CD4-positive, alpha-beta T cell treated with Interleukin-1 beta for 1 hour (primary cell): Measurements from ENCODE around the gene ANXA2.
"Not testable (repeated sequence)": the region's sequence is repeated elsewhere in the genome, so short reads cannot be mapped to it uniquely, and the experiment has no call there.

Source experiments
- DNase-seq, 2 donors: peaks; one replicate each; pipeline ENCODE4 v3.0.0-alpha.2; 2020 to 2022

ANXA2 gene

DNA sequence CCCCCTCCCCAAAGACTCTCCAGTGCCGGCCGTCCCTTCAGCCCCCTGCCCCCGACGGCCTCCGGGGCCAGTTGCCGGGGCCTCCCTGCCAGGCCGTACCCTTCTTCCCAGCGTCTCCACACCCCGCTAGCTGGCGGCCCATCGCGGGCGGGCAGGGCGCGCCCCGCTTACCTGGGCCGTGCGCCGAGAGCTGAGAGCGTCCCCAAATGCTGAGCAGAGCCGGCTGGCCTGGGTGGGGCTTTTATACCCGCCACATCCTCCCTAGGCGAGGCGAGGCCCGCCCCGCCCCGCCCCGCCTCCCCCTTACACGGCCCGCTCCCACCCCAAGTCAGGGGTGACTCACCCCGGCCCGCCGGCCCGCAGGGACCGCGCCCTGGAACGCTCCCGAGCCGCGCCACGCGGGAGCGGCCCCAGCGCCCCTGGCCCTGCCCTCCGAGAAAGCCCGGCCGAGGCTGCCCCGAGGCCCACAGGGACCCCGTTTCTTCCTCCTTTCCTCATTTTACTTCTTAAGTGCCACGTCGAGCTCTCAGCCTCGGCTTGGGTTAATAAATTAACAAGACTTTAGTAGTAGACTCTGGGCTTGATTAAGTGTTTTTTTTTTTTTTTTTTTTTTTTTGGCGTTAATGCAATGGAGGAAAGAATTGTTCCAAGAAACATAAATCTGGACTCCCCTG lies at the start of gene ANXA2:
ANXA2 (minus strand) TSS at position 215 of the 674 bp plus-strand sequence. CDS start 11,911 bp downstream, outside the sequence.
- DNase-seq: peak; percentile 88

DNA sequence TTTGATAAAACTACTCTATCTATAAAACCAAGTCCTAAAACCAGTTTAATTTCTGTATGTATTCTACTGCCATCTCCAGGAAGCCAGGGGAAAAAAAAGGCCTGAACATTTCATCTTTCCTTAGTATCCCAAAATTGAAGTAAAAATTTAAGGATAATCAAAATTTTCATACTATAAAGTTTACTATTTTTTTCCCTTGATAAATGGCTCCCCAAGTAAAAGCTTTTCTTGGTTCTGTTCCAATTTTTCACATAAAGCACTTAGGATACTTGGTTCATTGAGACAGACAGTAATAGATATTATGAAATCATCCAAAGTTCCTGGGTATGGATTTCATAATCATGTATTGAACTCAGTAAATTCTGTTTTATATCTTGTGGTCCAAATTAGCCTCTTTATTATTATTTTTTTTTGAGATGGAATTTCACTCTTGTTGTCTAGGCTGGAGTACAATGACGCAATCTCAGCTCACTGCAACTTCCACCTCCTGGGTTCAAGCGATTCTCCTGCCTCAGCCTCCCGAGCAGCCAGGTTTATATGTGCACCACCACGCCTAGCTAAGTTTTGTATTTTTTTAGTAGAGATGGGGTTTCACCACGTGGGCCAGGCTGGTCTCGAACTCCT lies 46.6 kb upstream of the ANXA2 start:
- no peak for DNase-seq

DNA sequence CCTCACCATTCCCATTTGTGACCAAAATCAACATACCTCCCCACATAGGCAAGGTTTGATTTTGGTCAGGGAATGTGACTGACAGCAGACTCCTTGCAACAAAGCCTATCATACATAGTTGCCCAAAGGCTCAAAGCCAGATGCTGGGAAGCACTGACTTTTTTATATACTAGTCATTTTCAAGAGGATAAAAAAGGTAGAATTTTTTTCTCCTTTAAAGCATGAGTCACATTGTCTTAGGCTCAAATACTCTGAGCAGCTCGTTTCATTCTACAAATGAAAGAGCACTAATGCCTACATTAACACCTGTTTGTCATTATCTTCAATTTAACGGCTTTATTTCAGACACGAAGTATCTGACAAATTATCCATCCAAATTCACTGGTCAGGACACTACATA lies 45.0 kb upstream of the ANXA2 start:
- DNase-seq: no peak

DNA sequence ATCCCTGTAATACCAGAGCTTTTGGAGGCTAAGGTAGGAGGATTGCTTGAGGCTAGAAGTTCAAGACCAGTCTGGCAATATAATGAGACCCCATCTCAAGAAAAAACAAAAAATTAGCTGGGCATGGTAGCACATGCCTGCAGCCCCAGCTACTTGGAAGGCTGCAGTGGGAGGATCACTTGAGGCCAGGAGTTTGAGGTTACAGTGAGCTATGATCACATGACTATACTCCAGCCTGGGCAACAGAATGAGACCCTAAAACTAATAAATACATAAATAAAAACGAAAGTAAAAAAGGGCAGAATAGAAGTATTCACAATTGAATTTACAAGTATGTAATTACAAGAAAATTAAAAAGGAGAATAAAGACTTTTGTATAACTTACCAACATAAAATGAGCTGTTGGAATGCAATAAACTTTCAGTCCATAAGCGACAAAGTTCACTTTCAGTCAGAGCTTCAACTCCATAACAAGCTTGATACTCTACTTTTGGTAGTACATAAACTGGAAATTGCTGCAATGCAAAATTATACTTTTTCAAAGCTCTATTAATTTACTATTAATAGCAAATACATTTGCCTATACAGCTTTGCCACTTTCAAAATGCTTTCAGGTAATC lies 44.4 kb upstream of the ANXA2 start:
- DNase-seq: no peak

DNA sequence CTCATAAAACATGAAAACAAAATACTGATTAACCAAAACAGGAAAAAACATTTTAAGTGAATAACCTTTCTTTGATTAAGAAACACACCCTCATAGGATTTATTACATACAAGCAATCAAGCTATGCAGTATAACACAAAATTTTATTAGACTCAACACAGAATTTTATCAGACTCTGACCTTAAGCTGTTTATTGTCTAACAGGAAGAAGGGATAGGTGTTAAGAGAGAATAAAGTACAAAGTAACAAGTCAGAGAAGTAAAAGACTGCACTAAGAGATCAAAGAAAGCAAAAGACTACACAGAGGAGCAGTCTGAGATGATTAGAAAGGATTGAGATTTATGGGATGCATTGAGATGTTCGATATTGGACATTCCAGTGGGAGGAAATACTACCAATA lies 43.5 kb upstream of the ANXA2 start:
- no peak for DNase-seq

DNA sequence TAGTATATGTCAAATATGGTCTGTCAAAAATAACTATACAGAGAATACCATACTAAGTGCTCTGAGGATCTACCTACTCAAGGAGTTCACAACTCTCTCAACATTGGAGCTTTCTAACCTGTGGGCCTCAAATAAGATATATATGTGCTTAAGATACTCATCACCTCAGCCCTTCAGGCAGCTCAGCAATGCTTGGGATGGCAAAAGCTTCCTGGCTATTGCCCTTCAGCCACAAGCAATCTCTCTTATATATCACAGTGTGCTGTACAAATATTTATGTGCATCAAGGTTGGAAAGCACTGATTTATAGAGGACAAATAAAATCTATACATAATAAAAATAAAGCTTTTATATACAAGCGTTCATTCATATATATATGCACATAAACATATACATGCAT lies 40.9 kb upstream of the ANXA2 start:
- no peak for DNase-seq

DNA sequence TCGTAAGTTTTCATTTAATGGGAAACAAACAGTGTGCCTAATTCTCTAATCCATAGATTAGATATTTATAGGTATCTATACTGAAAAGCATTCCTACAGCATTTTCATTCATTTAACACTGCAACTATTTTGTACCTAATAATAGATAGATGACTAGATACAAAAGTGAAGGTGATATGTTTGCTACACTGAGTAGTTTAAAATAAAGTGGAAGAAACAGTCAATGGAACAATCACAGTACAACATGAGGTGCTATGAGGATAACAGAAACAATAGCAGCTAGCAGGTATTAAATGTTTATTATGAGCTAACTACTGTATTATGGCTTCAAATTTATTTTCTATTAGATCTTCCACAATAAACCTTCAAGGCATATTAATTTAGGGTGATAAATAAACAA lies 31.1 kb upstream of the ANXA2 start:
- DNase-seq: no peak

DNA sequence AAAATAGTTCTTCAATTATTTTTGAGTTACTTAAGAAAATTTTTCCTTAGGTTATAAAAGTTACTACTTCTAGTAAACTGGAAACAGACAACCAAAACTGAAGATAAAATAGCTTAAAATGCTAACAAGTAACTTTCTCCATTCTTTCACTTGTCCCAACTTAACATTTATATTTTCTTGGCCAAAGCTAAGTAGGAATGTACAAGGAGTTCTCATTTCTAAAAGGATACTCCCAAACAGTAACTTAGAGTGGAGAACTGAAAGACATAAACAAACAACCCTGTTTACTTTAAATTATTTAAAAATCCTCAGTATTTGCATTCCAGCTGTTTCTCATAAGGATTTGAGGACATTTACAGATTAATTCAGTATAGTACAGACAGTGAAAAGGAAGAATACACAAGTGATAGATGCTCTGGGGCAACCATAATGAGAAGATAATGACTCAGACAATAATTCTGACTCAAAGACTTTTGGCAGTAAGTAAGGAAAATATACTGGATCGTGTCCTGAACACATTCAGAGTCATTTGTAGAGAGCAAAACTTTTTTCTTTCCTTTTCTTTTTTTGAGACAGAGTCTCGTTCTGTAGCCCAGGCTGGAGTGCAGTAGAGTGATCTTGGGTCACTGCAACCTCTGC lies 29.2 kb upstream of the ANXA2 start:
- DNase-seq: no peak

DNA sequence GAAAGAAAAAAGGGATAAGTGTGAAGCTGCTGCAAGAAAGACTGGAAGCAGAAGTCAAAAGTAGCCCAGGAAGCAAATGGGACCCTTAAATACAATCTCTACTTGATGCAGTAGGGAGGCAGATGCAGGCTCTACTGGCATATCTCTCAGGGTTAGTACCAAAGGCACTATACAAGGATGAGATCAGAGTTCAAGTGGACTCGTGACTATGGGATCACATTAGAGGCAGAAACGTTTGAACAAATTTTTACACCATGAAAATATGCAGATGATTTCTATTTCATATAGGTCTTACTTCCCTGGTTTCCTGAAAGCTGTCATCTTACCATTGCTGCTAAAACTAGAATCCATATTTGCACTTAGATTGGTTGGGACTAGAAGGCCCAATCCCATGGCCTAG lies 27.7 kb upstream of the ANXA2 start:
- DNase-seq: no peak

DNA sequence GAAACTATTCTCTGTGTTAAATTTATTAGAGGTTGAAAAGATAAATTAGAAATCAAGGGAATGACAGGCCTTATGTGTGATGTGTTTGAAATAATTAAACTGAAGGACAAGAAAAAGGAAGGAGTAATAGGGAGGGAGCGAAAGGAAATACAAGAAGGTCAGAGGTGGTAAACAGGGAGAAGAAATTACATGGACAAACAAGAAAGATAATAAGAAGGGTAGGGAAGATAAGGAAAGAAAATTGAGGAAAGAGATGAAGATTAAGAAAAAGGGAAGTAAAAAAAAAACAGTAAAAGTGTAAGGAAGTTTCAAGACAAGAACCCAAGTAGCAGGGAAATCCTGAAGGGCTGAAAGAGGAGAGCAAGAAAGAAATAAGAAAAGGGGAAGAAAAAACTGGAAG lies 26.2 kb upstream of the ANXA2 start:
- DNase-seq: no peak

DNA sequence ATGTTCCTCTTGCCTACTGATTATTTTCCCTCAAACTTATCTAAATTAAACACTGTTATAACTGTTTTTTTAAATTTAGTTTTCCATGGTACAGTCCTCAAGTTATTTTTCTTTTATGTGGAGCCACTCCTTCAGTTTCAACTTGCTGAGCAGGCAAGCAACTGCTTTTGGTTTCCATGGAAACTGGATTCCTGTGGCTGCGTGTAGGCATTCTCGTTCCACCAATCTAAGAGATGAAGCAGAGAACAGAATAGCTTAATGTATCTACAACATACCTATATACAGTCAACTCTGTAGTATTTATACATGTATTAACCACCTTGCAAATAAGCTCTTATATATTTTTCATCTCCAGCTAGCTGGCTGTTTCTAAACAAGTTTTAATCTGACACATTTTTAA lies 25.8 kb upstream of the ANXA2 start:
- DNase-seq: no peak

DNA sequence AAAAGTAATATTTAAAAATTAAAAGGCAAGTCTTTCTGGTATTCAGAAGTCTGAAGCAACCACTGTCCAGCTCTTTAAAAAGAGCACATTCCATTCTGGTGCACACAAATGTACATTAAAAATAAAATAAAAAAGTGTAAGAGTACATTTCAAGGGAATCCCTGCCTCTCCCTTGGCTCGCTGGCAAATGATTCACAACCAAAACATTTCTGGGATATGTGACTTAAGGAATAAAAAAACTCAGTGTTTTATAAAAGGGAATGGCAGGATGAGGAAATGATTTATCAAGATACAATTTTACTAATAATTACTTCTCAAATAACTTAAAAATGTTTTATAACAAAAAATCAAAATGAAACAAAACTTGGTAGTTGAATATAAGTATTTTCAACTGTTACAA lies 23.8 kb upstream of the ANXA2 start:
- DNase-seq: no peak

DNA sequence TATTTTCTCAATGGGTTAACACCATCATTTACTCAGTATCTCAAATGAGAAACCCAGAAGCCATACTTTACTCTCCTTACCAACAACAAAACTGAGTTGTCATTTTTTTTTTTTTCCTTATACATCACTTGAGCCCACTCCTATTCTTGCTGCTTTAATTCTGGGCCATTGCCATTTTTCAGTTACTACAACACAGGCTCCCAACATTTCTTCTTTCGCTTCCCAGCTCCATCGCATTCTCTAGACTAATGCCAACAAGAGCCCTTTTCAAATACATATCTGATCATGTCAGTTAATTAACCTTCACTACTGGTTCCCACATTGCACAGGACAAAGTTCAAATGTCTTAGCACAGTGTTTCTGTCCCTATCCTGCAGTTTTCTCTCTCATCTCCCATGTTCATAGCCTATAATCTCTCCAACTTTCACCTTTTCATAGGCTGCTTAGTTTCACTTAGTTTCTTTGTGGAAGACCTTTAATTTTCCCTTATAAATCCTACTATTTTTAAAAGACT lies 22.5 kb upstream of the ANXA2 start:
- no peak for DNase-seq

DNA sequence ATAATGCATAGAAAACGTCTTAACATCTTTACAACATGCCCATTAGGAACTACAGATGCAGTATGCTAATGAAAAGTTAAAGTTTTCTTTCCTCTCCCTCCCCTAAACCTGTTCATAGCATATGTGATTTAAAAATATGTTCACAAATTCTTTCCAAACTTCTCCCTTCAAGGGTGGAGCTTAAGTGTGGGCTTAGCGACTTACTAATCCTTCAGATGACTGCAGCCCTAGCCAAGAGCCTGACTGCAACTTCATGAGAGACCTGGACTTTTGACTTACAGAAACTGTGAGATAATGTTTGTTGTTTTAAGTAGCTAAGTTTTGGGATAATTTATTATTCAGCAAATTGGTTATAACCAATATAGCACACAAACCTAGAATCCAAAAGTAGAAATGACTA lies 22.0 kb upstream of the ANXA2 start:
- DNase-seq: no peak

DNA sequence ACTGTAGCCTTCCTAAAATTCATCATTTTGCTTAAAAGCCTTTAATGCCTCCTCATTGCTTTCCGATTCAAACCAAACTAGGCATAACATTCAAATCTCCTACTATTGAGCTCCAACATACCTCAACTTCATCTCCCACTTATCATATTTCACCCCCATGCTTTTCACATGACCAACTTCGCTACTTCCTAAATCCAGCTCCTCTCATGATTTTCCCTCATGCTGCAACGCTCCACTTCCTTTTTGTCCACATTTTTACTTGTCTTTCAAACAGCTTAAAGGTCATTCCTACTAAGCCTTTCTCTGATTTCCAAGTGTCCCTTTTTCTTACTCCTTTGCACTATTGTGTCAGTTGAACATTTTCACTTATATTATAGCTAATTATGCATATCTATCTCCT lies 20.3 kb upstream of the ANXA2 start:
- DNase-seq: no peak

DNA sequence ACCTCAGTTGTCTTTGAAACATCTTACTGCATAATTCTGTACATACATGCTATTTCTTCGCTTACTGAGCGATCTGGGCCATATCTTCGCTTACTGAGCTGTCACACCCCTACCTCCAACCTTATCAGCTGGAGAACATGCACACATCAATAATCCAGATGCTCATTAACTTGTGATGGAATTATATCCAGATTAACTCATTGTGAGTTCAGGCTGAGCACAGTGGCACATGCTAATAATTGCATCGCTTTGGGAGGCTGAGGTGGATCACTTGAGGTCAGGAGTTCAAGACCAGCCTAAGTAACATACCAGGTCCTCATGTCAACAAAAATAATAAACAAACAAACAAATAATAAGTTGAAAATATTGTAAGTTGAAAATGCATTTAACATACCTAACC lies 19.3 kb upstream of the ANXA2 start:
- no peak for DNase-seq

DNA sequence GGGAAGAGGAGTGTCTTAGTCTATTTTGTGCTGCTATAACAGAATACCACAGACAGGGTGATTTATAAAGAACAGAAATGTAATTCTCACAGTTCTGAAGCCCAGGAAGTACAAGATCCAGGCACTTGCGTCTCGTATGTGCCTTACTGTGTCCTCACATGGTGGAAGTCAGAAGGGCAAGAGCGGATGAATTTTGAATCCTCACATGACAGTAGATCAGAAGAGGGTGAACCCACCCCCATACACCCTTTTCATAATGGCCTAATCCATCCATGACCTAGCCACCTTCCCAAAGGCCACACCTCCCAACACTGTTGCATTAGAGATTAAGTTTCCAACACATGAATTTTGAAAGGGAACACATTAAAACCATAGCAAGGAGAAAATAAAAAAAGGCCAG lies 18.7 kb upstream of the ANXA2 start:
- no peak for DNase-seq

DNA sequence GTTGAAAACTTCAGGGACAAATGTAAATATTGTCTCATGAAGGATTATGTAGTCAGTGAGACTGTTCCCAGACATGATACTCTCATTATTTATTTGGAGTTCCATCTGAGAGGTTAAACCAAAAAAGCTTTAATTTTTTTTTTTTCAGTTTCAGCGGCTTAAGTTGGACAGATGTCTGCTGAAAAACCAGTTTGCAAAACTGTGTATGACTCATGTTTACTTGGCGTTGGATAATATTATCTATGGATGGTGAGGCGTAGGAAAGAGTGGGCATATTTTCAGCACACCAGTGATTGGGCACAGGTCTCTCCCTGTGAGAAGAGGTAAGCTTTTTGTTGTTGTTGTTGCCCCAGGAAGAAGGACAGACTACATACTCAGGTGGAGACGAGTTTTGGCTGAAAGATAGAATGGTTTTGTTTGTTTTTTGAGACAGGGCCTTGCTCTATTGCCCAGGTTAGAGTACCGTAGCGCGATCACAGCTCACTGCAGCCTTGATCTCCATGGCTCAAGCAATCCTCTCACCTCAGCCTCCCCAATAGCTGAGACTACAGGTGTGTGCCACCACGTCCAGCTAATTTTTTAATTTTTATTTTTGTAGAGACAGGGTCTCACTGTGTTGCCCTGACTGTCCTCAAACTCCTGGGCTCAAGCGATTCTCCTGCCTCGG lies 16.4 kb upstream of the ANXA2 start:
- no peak for DNase-seq

DNA sequence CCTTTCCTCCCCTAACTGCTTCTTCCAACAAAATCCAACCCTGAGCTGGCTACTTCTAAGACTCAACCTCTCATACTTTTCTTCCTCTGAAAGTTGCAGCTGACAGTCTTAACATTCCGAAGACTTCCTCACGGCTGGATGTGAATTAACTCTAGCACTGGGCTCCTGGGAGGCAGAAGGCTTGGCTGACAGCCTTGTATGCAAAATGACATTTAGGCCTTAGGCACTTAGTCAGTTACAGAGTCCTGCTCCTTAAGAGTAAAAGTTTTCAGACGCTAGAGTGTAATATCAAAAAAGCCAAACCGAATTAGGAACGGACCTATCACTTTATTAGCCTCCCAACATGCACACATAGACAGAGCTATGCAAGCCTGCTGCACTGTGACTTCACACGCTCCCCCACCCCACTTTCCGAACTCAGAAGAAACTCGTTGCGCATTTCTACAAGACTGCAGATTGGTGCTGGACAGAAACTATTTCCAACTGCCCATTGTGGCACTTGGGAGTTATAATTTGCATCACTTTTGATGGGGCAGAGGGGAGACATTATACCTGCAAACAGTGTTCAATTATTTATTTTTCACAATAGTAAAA lies 15.5 kb upstream of the ANXA2 start:
- DNase-seq: no peak

DNA sequence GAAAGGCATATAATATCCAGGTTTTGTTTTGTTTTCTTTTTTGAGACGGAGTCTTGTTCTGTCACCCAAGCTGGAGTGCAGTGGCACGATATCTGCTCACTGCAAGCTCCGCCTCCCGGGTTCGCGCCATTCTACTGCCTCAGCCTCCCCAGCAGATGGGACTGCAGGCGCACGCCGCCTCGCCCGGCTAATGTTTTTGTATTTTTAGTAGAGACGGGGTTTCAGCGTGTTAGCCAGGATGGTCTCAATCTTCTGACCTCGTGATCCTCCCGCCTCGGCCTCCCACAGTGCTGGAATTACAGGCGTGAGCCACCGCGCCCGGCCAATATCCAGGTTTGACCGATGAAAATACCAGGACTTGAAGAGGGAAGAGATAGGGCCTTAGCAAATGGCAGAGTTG lies 15.0 kb upstream of the ANXA2 start:
- DNase-seq: not testable (repeated sequence)

DNA sequence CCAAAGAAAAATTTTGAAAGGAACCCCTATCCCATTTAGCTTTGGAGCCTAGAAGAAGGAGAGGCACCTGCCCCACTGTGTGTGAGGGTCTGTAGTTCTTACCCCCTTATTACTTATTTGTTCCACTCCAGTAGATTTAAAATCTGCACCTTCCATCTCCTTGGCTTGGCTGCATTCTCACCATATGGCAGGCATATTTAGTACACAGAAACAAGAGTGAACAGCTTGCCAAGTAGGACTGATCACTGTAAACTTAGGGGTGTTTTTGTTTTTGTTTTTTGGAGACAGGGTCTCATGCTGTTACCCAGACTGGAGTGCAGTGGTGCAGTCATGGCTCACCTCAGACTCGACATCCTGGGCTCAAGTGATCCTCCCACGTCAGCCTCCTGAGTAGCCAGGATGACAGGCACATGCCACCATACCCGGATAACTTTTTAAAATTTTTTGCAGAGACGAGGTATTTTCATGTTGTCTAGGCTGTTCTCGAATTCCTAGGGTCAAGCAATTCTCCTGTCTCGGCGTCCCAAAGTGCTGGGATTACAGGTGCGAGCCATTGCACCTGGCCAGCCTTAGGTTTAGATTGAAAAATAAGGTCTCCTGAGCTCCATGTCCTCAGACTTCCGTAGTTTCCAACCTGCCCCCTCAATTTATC lies 14.1 kb upstream of the ANXA2 start:
- no peak for DNase-seq

DNA sequence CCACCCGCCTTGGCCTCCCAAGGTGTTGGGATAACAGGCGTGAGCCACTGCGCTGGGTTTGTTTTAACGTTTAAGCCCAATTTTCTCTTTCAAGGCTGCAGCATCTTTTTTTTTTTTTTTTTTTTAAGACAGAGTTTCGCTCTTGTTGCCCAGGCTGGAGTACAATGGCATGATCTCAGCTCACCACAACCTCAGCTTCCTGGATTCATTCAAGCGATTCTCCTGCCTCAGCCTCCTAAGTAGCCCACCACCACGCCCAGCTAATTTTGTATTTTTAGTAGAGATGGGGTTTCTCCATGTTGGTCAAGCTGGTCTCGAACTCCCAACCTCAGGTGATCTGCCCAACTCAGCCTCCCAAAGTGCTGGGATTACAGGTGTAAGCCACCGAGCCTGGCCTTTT lies 12.6 kb upstream of the ANXA2 start:
- not testable (repeated sequence) for DNase-seq
